ENCODE measurements around the gene MTG1.

GRCh38 chr10:133381036-133381435 is 12.9 kb upstream of the MTG1 start:
- TF ChIP-seq ELF4 (IDR thresholded peaks at IDR 0.05) (no peak), FOXA1 (IDR thresholded peaks at IDR 0.05) (no peak), SUZ12 (IDR thresholded peaks at IDR 0.05) (no peak), HDGF (IDR thresholded peaks at IDR 0.05; ENCODE audit: borderline replicate concordance) (no peak)

All from HEK293T (cell line).